ENCODE measurements around the gene MECR.
A peak's percentile ranks its signal among the peaks of the same experiment; 100 is the strongest.
"Not testable (repeated sequence)": the region's sequence is repeated elsewhere in the genome, so short reads cannot be mapped to it uniquely, and the experiment has no call there.

The MECR gene

GRCh38 chr1:29169976-29170375 lies 60.8 kb downstream of the MECR start:
- DNase-seq (ENCODE audit: low spot score), result no peak

GRCh38 chr1:29167904-29168303 lies 62.8 kb downstream of the MECR start:
- DNase-seq (ENCODE audit: low spot score), result no peak

- no peak for DNase-seq (ENCODE audit: low spot score)
Measured at GRCh38 chr1:29166291-29166878, 64.3 kb downstream of the MECR start.

- DNase-seq (ENCODE audit: low spot score), result no peak
Measured at GRCh38 chr1:29164588-29164987, 66.1 kb downstream of the MECR start.

GRCh38 chr1:29162476-29163138 lies 68.1 kb downstream of the MECR start:
- DNase-seq (ENCODE audit: low spot score), result no peak

- DNase-seq (ENCODE audit: low spot score), result no peak
Measured at GRCh38 chr1:29162025-29162424, 68.7 kb downstream of the MECR start.

- no peak for DNase-seq (ENCODE audit: low spot score)
Measured at GRCh38 chr1:29159773-29160172, 71.0 kb downstream of the MECR start.

GRCh38 chr1:29157269-29157601 lies 73.5 kb downstream of the MECR start:
- DNase-seq (ENCODE audit: low spot score), result no peak

GRCh38 chr1:29156543-29157268 lies 74.0 kb downstream of the MECR start:
- DNase-seq (ENCODE audit: low spot score), result no peak

GRCh38 chr1:29152046-29152805 lies 78.5 kb downstream of the MECR start:
- no peak for DNase-seq (ENCODE audit: low spot score)

- DNase-seq (ENCODE audit: low spot score), result not testable (repeated sequence)
Measured at GRCh38 chr1:29150346-29150745, 80.4 kb downstream of the MECR start.

- DNase-seq (ENCODE audit: low spot score), result no peak
Measured at GRCh38 chr1:29148656-29149491, 81.9 kb downstream of the MECR start.

GRCh38 chr1:29145739-29146437 lies 84.8 kb downstream of the MECR start:
- peak; percentile 77 for DNase-seq (ENCODE audit: low spot score)

- no peak for DNase-seq (ENCODE audit: low spot score)
Measured at GRCh38 chr1:29144178-29144577, 86.6 kb downstream of the MECR start.

GRCh38 chr1:29142714-29143113 lies 88.0 kb downstream of the MECR start:
- no peak for DNase-seq (ENCODE audit: low spot score)
